Lower leg skin (tissue), 3 donors: Measurements from ENCODE around the gene ARHGAP4.

ENCODE experiments used
- CTCF ChIP-seq, 3 donors: fragments of 450-650 bp; IDR thresholded peaks; one replicate each; pipeline ENCODE4 v1.5.1; 2016; ENCODE audit warnings: antibody characterized with exemption in 3 of 3, mild to moderate bottlenecking in 3 of 3, moderate library complexity in 2 of 3
- POLR2A ChIP-seq, 2 donors: fragments of 450-650 bp; IDR thresholded peaks; one replicate each; pipeline ENCODE4 v1.6.1; 2016 to 2017; ENCODE audit warnings: antibody characterized with exemption in 2 of 2, mild to moderate bottlenecking in 1 of 2, moderate library complexity in 1 of 2

- TF ChIP-seq CTCF (IDR thresholded peaks at IDR 0.05): no peak
- no peak for TF ChIP-seq POLR2A (IDR thresholded peaks at IDR 0.05)
These were observed 2.1 kb upstream of the ARHGAP4 start for GRCh38 chrX:153927922-153928760.
